Measurements from ENCODE around the gene ZMAT2. TPM values are rescaled to one million over a fixed set of nuclear protein-coding genes. Genes with fewer than 3 reads are reported as not detected.
"Not testable (repeated sequence)": the region's sequence is repeated elsewhere in the genome, so short reads cannot be mapped to it uniquely, and the experiment has no call there.

Gene ZMAT2
- total RNA-seq, 1 experiment from 2014 or later: 60.1 TPM

DNA sequence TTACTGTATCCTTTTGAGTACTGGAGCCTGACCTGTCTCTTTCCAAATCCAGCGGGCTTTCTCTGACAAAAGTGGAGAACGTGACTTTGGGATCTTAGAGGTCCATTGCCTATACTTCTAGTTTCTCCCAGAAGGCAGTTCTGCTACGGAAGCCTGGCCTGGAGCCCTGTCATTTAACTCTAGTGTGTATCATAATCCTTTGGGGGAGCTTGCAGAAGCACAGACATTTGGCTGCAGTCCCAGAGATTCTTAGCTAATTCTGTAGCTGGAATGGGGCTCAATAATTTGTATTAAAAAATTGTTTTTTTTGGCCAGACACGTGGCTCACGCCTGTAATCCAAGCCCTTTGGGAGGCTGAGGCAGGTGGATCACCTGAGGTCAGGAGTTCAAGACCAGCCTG, 6.0 kb upstream of the ZMAT2 start:
- CTCF ChIA-PET: no interaction called here
- no peak for DNase-seq
- Histone ChIP-seq H3K27me3 (ENCODE audit: insufficient read depth, low read depth) (no peaks in the 10 kb centered on the region), H3K4me2 (no peak overlapping the region), H3K27ac (no peak overlapping the region), H4K20me1 (ENCODE audit: insufficient read depth) (0 out of 2 replicates have a peak, but pooled peaks cover 4% of the 10 kb centered on the region), H3K9me2 (ENCODE audit: insufficient read depth) (no peaks in the 10 kb centered on the region), H3K79me2 (ENCODE audit: low read depth) (peaks cover 46% of the 10 kb centered on the region), H3K4me1 (replicated peaks; ENCODE audit: insufficient read depth) (peaks cover 25% of the 10 kb centered on the region), H3K9me3 (ENCODE audit: insufficient read depth, low read depth) (no peaks in the 10 kb centered on the region), H2AFZ (no peak overlapping the region), H3K36me3 (ENCODE audit: low read depth) (peaks cover 25% of the 10 kb centered on the region), H3F3A (ENCODE audit: insufficient read depth, low read depth) (peaks cover 36% of the 10 kb centered on the region), H3K4me3 (no peak overlapping the region)
- POLR2A ChIA-PET (ENCODE audit: unreplicated experiment): no interaction called here
- no TSS peak for BruUV-seq (replicated peaks)
- intact Hi-C loops (cut with micrococcal nuclease; ENCODE audit: unreplicated experiment): no loop called here
- TF ChIP-seq CTCF (conservative IDR thresholded peaks at IDR 0.05) (no peak), EZH2 (IDR thresholded peaks at IDR 0.05; ENCODE audit: low read depth) (no peak)

GRCh38 chr5:140696891-140697492, 3.3 kb upstream of the ZMAT2 start:
- Histone ChIP-seq H3K9me2 (ENCODE audit: insufficient read depth) (no peaks in the 10 kb centered on the region), H2AFZ (no peak overlapping the region), H3K27me3 (ENCODE audit: insufficient read depth, low read depth) (no peaks in the 10 kb centered on the region), H3K79me2 (ENCODE audit: low read depth) (peaks cover 40% of the 10 kb centered on the region), H4K20me1 (ENCODE audit: insufficient read depth) (0 out of 2 replicates have a peak, but pooled peaks cover 4% of the 10 kb centered on the region), H3K27ac (no peak overlapping the region), H3K36me3 (ENCODE audit: low read depth) (peaks cover 37% of the 10 kb centered on the region), H3F3A (ENCODE audit: insufficient read depth, low read depth) (peaks cover 23% of the 10 kb centered on the region), H3K4me2 (no peak overlapping the region), H3K4me3 (no peak overlapping the region), H3K4me1 (replicated peaks; ENCODE audit: insufficient read depth) (peaks cover 27% of the 10 kb centered on the region), H3K9me3 (ENCODE audit: insufficient read depth, low read depth) (no peaks in the 10 kb centered on the region)
- TF ChIP-seq CTCF (conservative IDR thresholded peaks at IDR 0.05): no peak
- TF ChIP-seq EZH2 (IDR thresholded peaks at IDR 0.05; ENCODE audit: low read depth): no peak
- ChIA-PET CTCF (no interaction called here), POLR2A (ENCODE audit: unreplicated experiment) (no interaction called here)
- BruUV-seq (replicated peaks): no TSS peak
- intact Hi-C loops (cut with micrococcal nuclease; ENCODE audit: unreplicated experiment): no loop called here
- DNase-seq: no peak

GRCh38 chr5:140707812-140708211, 7.6 kb downstream of the ZMAT2 start:
- DNase-seq: no peak
- no peaks in the 10 kb centered on the region for H3K27me3 ChIP-seq (ENCODE audit: insufficient read depth, low read depth)
- H3K79me2 ChIP-seq (ENCODE audit: low read depth): no peaks in the 10 kb centered on the region
- H3K9me2 ChIP-seq (ENCODE audit: insufficient read depth): no peaks in the 10 kb centered on the region
- H3K36me3 ChIP-seq (ENCODE audit: low read depth): peaks cover 17% of the 10 kb centered on the region; the same call in 1 of the 2 replicates
- no peak overlapping the region for H3K4me3 ChIP-seq
- H3K27ac ChIP-seq: no peak overlapping the region
- H3K4me2 ChIP-seq: no peak overlapping the region
- peaks cover 5% of the 10 kb centered on the region for H3K4me1 ChIP-seq (replicated peaks; ENCODE audit: insufficient read depth)
- intact Hi-C loops (cut with micrococcal nuclease; ENCODE audit: unreplicated experiment): no loop called here
- H3F3A ChIP-seq (ENCODE audit: insufficient read depth, low read depth): peaks cover 45% of the 10 kb centered on the region
- H4K20me1 ChIP-seq (ENCODE audit: insufficient read depth): no peaks in the 10 kb centered on the region
- H3K9me3 ChIP-seq (ENCODE audit: insufficient read depth, low read depth): no peaks in the 10 kb centered on the region
- POLR2A ChIA-PET (ENCODE audit: unreplicated experiment): no interaction called here
- no TSS peak for BruUV-seq (replicated peaks)
- TF ChIP-seq EZH2 (IDR thresholded peaks at IDR 0.05; ENCODE audit: low read depth) (no peak), CTCF (conservative IDR thresholded peaks at IDR 0.05) (no peak)
- CTCF ChIA-PET: no interaction called here
- H2AFZ ChIP-seq: no peak overlapping the region

- H3K27ac ChIP-seq; intact Hi-C loops (cut with micrococcal nuclease; ENCODE audit: unreplicated experiment); DNase-seq; H3K9me2 ChIP-seq (ENCODE audit: insufficient read depth); H3K4me2 ChIP-seq; POLR2A ChIA-PET (ENCODE audit: unreplicated experiment); BruUV-seq (replicated peaks); H2AFZ ChIP-seq; H3K27me3 ChIP-seq (ENCODE audit: insufficient read depth, low read depth); CTCF ChIA-PET; H3K4me1 ChIP-seq (replicated peaks; ENCODE audit: insufficient read depth); H3K4me3 ChIP-seq; H3K9me3 ChIP-seq (ENCODE audit: insufficient read depth, low read depth); H3K79me2 ChIP-seq (ENCODE audit: low read depth); H4K20me1 ChIP-seq (ENCODE audit: insufficient read depth): not testable (repeated sequence)
- Histone ChIP-seq H3F3A (ENCODE audit: insufficient read depth, low read depth) (peaks cover 45% of the 10 kb centered on the region), H3K36me3 (ENCODE audit: low read depth) (peaks cover 11% of the 10 kb centered on the region; the same call in 1 of the 2 replicates)
Observed at GRCh38 chr5:140708787-140709186, 8.5 kb downstream of the ZMAT2 start.

All from PC-9 (cell line).